HEK293 (cell line): Measurements from ENCODE around the gene DCHS2.

Experiments used
- CTCF ChIA-PET: fragments of 350-600 bp; formaldehyde crosslinking; extraction: SDS; loops from one replicate; lab custom pipeline; 2021; ENCODE audit warnings: antibody characterized with exemption; lab: Yijun Ruan, JAX
- POLR2A ChIA-PET: fragments of 300-600 bp; formaldehyde crosslinking; extraction: SDS; loops from one replicate; lab custom pipeline; 2020; ENCODE audit warnings: antibody characterized with exemption, inconsistent platforms; lab: Yijun Ruan, JAX
- H3K27ac ChIP-seq: fragments of 200-500 bp; sonication (Bioruptor generic); 2 replicates; pipeline ENCODE4 v1.5.1; 2014; ENCODE audit warnings: low read depth, low read length, control low read depth, inconsistent platforms; ENCODE audit errors: extremely low read depth
- H3K36me3 ChIP-seq, 2 experiments: fragments of 200-500 bp in 1 of 2; sonication (Bioruptor generic) in 1 of 2; 1 replicate in 1 of 2; 2 replicates in 1 of 2; pipeline ENCODE4 v1.5.1; 2014 to 2017; ENCODE audit warnings: inconsistent platforms in 2 of 2, low read length in 2 of 2; ENCODE audit not compliant: control insufficient read depth in 2 of 2, insufficient read depth in 1 of 2
- H3K4me1 ChIP-seq: fragments of 200-500 bp; sonication (Bioruptor generic); 2 replicates; pipeline ENCODE4 v1.5.1; 2014; ENCODE audit warnings: mild to moderate bottlenecking, low read length, inconsistent platforms; ENCODE audit not compliant: control insufficient read depth, insufficient read depth
- H3K4me3 ChIP-seq: 2 replicates; pipeline ENCODE4 v1.5.1; 2011; ENCODE audit warnings: low read depth, mild to moderate bottlenecking, control low read depth, low read length, moderate library complexity
- H3K9me3 ChIP-seq: fragments of 200-500 bp; sonication (Bioruptor generic); 2 replicates; pipeline ENCODE4 v1.5.1; 2014; ENCODE audit warnings: low read depth, low read length, inconsistent platforms; ENCODE audit not compliant: control insufficient read depth, insufficient read depth
- GLI4 ChIP-seq: fragments of 450-650 bp; formaldehyde crosslinking; IDR thresholded peaks from 2 replicates; pipeline ENCODE4 v1.5.1; 2016; ENCODE audit warnings: missing biosample characterization, missing genetic modification characterization
- GLIS1 ChIP-seq: fragments of 450-650 bp; formaldehyde crosslinking; IDR thresholded peaks from 2 replicates; pipeline ENCODE4 v1.5.1; 2016; ENCODE audit warnings: missing biosample characterization, missing genetic modification characterization
- GLIS2 ChIP-seq: fragments of 450-650 bp; formaldehyde crosslinking; IDR thresholded peaks from 2 replicates; pipeline ENCODE4 v1.5.1; 2016; ENCODE audit warnings: missing biosample characterization, missing genetic modification characterization
- HOXA7 ChIP-seq: sonication (generic); formaldehyde crosslinking; IDR thresholded peaks from 2 replicates; pipeline ENCODE4 v1.8.1; 2022; ENCODE audit warnings: missing genetic modification reagents, borderline replicate concordance
- MYNN ChIP-seq: fragments of 450-650 bp; formaldehyde crosslinking; IDR thresholded peaks from 2 replicates; pipeline ENCODE4 v1.5.1; 2016; ENCODE audit warnings: missing biosample characterization, missing genetic modification characterization, borderline replicate concordance
- PRDM1 ChIP-seq: fragments of 450-650 bp; formaldehyde crosslinking; IDR thresholded peaks from 2 replicates; pipeline ENCODE4; 2016; ENCODE audit warnings: missing biosample characterization, missing genetic modification characterization
- PRDM6 ChIP-seq: fragments of 450-650 bp; formaldehyde crosslinking; IDR thresholded peaks from 2 replicates; pipeline ENCODE4 v1.5.1; 2017; ENCODE audit warnings: missing biosample characterization, missing genetic modification characterization
- RBAK ChIP-seq: fragments of 450-650 bp; formaldehyde crosslinking; IDR thresholded peaks from 2 replicates; pipeline ENCODE4 v1.5.1; 2016; ENCODE audit warnings: missing biosample characterization, missing genetic modification characterization
- REST ChIP-seq: fragments of 450-650 bp; formaldehyde crosslinking; IDR thresholded peaks from 2 replicates; pipeline ENCODE4 v1.5.1; 2016; ENCODE audit warnings: missing biosample characterization, missing genetic modification characterization
- ZBTB1 ChIP-seq: fragments of 450-650 bp; formaldehyde crosslinking; IDR thresholded peaks from 2 replicates; pipeline ENCODE4 v1.5.1; 2016; ENCODE audit warnings: missing biosample characterization, missing genetic modification characterization
- ZNF138 ChIP-seq: fragments of 450-650 bp; formaldehyde crosslinking; IDR thresholded peaks from 2 replicates; pipeline ENCODE4 v1.5.1; 2016; ENCODE audit warnings: missing biosample characterization, missing genetic modification characterization, borderline replicate concordance
- ZNF140 ChIP-seq: fragments of 450-650 bp; formaldehyde crosslinking; IDR thresholded peaks from 2 replicates; pipeline ENCODE4 v1.5.1; 2016; ENCODE audit warnings: missing biosample characterization, missing genetic modification characterization
- ZNF157 ChIP-seq: fragments of 450-650 bp; formaldehyde crosslinking; IDR thresholded peaks from 2 replicates; pipeline ENCODE4 v1.5.1; 2016; ENCODE audit warnings: missing biosample characterization, missing genetic modification characterization
- ZNF211 ChIP-seq: fragments of 450-650 bp; formaldehyde crosslinking; IDR thresholded peaks from 2 replicates; pipeline ENCODE4 v1.5.1; 2016; ENCODE audit warnings: low read depth, missing biosample characterization, missing genetic modification characterization
- ZNF214 ChIP-seq: fragments of 450-650 bp; formaldehyde crosslinking; IDR thresholded peaks from 2 replicates; pipeline ENCODE4 v1.5.1; 2017; ENCODE audit warnings: missing biosample characterization, mild to moderate bottlenecking, missing genetic modification characterization, borderline replicate concordance
- ZNF223 ChIP-seq: fragments of 450-650 bp; formaldehyde crosslinking; IDR thresholded peaks from 2 replicates; pipeline ENCODE4 v1.5.1; 2016; ENCODE audit warnings: missing biosample characterization, missing genetic modification characterization
- ZNF24 ChIP-seq: fragments of 450-650 bp; formaldehyde crosslinking; IDR thresholded peaks from 2 replicates; pipeline ENCODE4 v1.5.1; 2016; ENCODE audit warnings: missing biosample characterization, missing genetic modification characterization
- ZNF280D ChIP-seq: fragments of 450-650 bp; formaldehyde crosslinking; IDR thresholded peaks from 2 replicates; pipeline ENCODE4 v1.5.1; 2016; ENCODE audit warnings: missing biosample characterization, missing genetic modification characterization
- ZNF416 ChIP-seq: fragments of 450-650 bp; formaldehyde crosslinking; IDR thresholded peaks from 2 replicates; pipeline ENCODE4 v1.5.1; 2016; ENCODE audit warnings: missing biosample characterization, missing genetic modification characterization
- ZNF555 ChIP-seq: fragments of 450-650 bp; formaldehyde crosslinking; conservative IDR thresholded peaks from 2 replicates; pipeline ENCODE4 v1.5.1; 2017; ENCODE audit warnings: missing biosample characterization, mild to moderate bottlenecking, missing genetic modification characterization, inconsistent platforms
- ZNF623 ChIP-seq: fragments of 450-650 bp; formaldehyde crosslinking; IDR thresholded peaks from 2 replicates; pipeline ENCODE4 v1.5.1; 2016; ENCODE audit warnings: missing biosample characterization, missing genetic modification characterization
- ZNF701 ChIP-seq: fragments of 450-650 bp; formaldehyde crosslinking; IDR thresholded peaks from 2 replicates; pipeline ENCODE4 v1.5.1; 2016; ENCODE audit warnings: missing biosample characterization, missing genetic modification characterization

Gene DCHS2

GRCh38 chr4:154475820-154476219 is 15.8 kb downstream of the DCHS2 start (continued):
- TF ChIP-seq REST (tag by site-specific recombination), result no peak

- POLR2A ChIA-PET, result no interaction called here
- Histone ChIP-seq H3K4me1 (peaks cover 4% of the 10 kb centered on the region; the same call in 1 of the 2 replicates), H3K36me3 (no peaks in the 10 kb centered on the region), H3K9me3 (no peaks in the 10 kb centered on the region), H3K27ac (no peak overlapping the region), H3K4me3 (no peak overlapping the region)
- CTCF ChIA-PET, result no interaction called here
- TF ChIP-seq PRDM1 (tag by site-specific recombination), result no peak
- TF ChIP-seq ZBTB1 (tag by site-specific recombination), result no peak
These were observed 18.1 kb downstream of the DCHS2 start for GRCh38 chr4:154473497-154473896.

- TF ChIP-seq ZNF140 (tag by site-specific recombination) (no peak), ZNF555 (tag by site-specific recombination) (no peak), ZNF416 (tag by site-specific recombination) (no peak), PRDM6 (tag by site-specific recombination) (no peak), ZBTB1 (tag by site-specific recombination) (no peak), GLI4 (tag by site-specific recombination) (no peak), ZNF157 (tag by site-specific recombination) (no peak), ZNF24 (no peak), ZNF701 (tag by site-specific recombination) (no peak), ZNF623 (no peak)
- Histone ChIP-seq H3K4me3 (no peak overlapping the region), H3K27ac (no peak overlapping the region), H3K9me3 (no peaks in the 10 kb centered on the region), H3K36me3 (no peaks in the 10 kb centered on the region), H3K4me1 (peaks cover 4% of the 10 kb centered on the region; the same call in 1 of the 2 replicates)
- ChIA-PET POLR2A (no interaction called here), CTCF (no interaction called here)
These were observed 18.7 kb downstream of the DCHS2 start for GRCh38 chr4:154472858-154473257.

GRCh38 chr4:154471526-154472331 is 19.9 kb downstream of the DCHS2 start:
- CTCF ChIA-PET, result interaction anchor here (0.7 kb wide), 1 partner anchor 829 kb away, joined by 3 read pairs; no protein-coding TSS in a partner anchor
- Histone ChIP-seq H3K9me3 (no peaks in the 10 kb centered on the region), H3K36me3 (no peaks in the 10 kb centered on the region), H3K27ac (no peak overlapping the region), H3K4me3 (no peak overlapping the region), H3K4me1 (peaks cover 4% of the 10 kb centered on the region; the same call in 1 of the 2 replicates)
- POLR2A ChIA-PET, result no interaction called here
- TF ChIP-seq GLIS1 (tag by site-specific recombination) (no peak), HOXA7 (CRISPR knock-in tag) (no peak), ZNF223 (tag by site-specific recombination) (no peak), ZNF211 (tag by site-specific recombination) (no peak), ZNF214 (tag by site-specific recombination) (no peak), GLIS2 (tag by site-specific recombination) (no peak), MYNN (tag by site-specific recombination) (no peak), ZNF280D (tag by site-specific recombination) (no peak), RBAK (tag by site-specific recombination) (no peak), ZNF138 (tag by site-specific recombination) (no peak)
